Prostate gland (tissue), 2 donors: Measurements from ENCODE around the gene TNNC2. TPM values are rescaled to one million over a fixed set of nuclear protein-coding genes. Genes with fewer than 3 reads are reported as not detected.

ENCODE experiments used
- DNase-seq: peaks from one replicate; pipeline ENCODE4 v3.0.0-alpha.2; 2019; ENCODE audit warnings: low spot score
- H3K27ac ChIP-seq, 2 donors: fragments of 200-600 bp; sonication (generic); 2 replicates each; pipeline ENCODE4 v1.5.1; 2017 to 2019
- H3K27me3 ChIP-seq: fragments of 200-600 bp; sonication (generic); replicated peaks from 2 replicates; pipeline ENCODE4 v1.5.1; 2019; ENCODE audit not compliant: insufficient read depth
- H3K36me3 ChIP-seq, 2 donors: fragments of 200-600 bp; sonication (generic); 1 replicate in 1 of 2; 2 replicates in 1 of 2; pipeline versions ENCODE4 v1.5.1 to v1.8.1; 2017 to 2019
- H3K4me1 ChIP-seq: fragments of 200-600 bp; sonication (generic); replicated peaks from 2 replicates; pipeline ENCODE4 v1.5.1; 2019
- H3K4me3 ChIP-seq, 2 donors: fragments of 200-600 bp; sonication (generic); 2 replicates each; pipeline ENCODE4 v1.5.1; 2017 to 2019
- H3K9me3 ChIP-seq: fragments of 200-600 bp; sonication (generic); 2 replicates; pipeline ENCODE4 v1.5.1; 2017
- POLR2A ChIP-seq: fragments of 450-650 bp; IDR thresholded peaks from one replicate; pipeline ENCODE4 v1.6.1; 2016; ENCODE audit warnings: antibody characterized with exemption, mild to moderate bottlenecking
- POLR2AphosphoS5 ChIP-seq: sonication (generic); formaldehyde crosslinking; IDR thresholded peaks from one replicate; pipeline ENCODE4 v1.6.1; 2017; ENCODE audit warnings: antibody characterized with exemption
- WGBS: methylation state at CpG from one replicate; pipeline ENCODE4 v1.1.5; 2018; 5-methylcytosine and 5-hydroxymethylcytosine counted together
- intact Hi-C: fragments of 100-400 bp; cut with DNase I; formaldehyde crosslinking; loops from one replicate; pipeline ENCODE4 v1.14.2; 2022
- total RNA-seq, 2 donors: library from RNA; depleted of rRNA; stranded (reverse); fragments of >200 nt; gene quantifications; one replicate each; pipeline ENCODE4 v1.1.0, GENCODE V29; 2016
- TF ChIP-seq, protein P1 (sequence below), 4 experiments: fragments of 200-600 bp in 2 of 4; fragments of 450-650 bp in 2 of 4; sonication (generic) in 2 of 4; IDR thresholded peaks; 1 replicate in 3 of 4; 2 replicates in 1 of 4; pipeline ENCODE4 v1.5.1; 2016 to 2019; ENCODE audit warnings: antibody characterized with exemption in 4 of 4, mild to moderate bottlenecking in 2 of 4, moderate library complexity in 2 of 4

The TNNC2 gene
- total RNA-seq, 2 donors from 2014 or later: 2.1 to 3.0 TPM

- H3K27ac ChIP-seq: peak overlapping the region in 1 of 2 donors; percentile 1
Observed at GRCh38 chr20:45835825-45836224, 8.7 kb upstream of the TNNC2 start.

GRCh38 chr20:45835329-45835765, 8.2 kb upstream of the TNNC2 start:
- Histone ChIP-seq H3K27ac (peak overlapping the region in 1 of 2 donors; percentile 1), H3K4me1 (peaks cover 8% of the 10 kb centered on the region), H3K36me3 (no peaks in the 10 kb centered on the region), H3K27me3 (no peaks in the 10 kb centered on the region), H3K9me3 (no peaks in the 10 kb centered on the region), H3K4me3 (no peak overlapping the region)
- intact Hi-C loops: no loop called here
- no peak for DNase-seq
- TF ChIP-seq POLR2AphosphoS5: no peak
- 65% methylated on average over 3 of the region's 3 CpGs for WGBS

More at GRCh38 chr20:45835825-45836224, 8.7 kb upstream of the TNNC2 start:
- peaks cover 8% of the 10 kb centered on the region for H3K4me1 ChIP-seq
- H3K27me3 ChIP-seq: no peaks in the 10 kb centered on the region
- intact Hi-C loops: no loop called here
- no peaks in the 10 kb centered on the region for H3K36me3 ChIP-seq
- WGBS: 81% methylated on average over 5 of the region's 5 CpGs
- DNase-seq: no peak
- no peak for TF ChIP-seq POLR2A
- TF ChIP-seq, protein P1, sequence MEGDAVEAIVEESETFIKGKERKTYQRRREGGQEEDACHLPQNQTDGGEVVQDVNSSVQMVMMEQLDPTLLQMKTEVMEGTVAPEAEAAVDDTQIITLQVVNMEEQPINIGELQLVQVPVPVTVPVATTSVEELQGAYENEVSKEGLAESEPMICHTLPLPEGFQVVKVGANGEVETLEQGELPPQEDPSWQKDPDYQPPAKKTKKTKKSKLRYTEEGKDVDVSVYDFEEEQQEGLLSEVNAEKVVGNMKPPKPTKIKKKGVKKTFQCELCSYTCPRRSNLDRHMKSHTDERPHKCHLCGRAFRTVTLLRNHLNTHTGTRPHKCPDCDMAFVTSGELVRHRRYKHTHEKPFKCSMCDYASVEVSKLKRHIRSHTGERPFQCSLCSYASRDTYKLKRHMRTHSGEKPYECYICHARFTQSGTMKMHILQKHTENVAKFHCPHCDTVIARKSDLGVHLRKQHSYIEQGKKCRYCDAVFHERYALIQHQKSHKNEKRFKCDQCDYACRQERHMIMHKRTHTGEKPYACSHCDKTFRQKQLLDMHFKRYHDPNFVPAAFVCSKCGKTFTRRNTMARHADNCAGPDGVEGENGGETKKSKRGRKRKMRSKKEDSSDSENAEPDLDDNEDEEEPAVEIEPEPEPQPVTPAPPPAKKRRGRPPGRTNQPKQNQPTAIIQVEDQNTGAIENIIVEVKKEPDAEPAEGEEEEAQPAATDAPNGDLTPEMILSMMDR (IDR thresholded peaks at IDR 0.05): no peak
- no peak for TF ChIP-seq POLR2AphosphoS5
- H3K9me3 ChIP-seq: no peaks in the 10 kb centered on the region
- no peak overlapping the region for H3K4me3 ChIP-seq

- 66% methylated on average over 14 of the region's 14 CpGs for WGBS
- Histone ChIP-seq H3K4me1 (peaks cover 8% of the 10 kb centered on the region), H3K36me3 (no peaks in the 10 kb centered on the region), H3K27me3 (no peaks in the 10 kb centered on the region), H3K27ac (peak overlapping the region; percentile 90), H3K4me3 (peak overlapping the region; percentile 55 to 66), H3K9me3 (no peaks in the 10 kb centered on the region)
- intact Hi-C loops: loop anchor here (5.0 kb wide), 1 partner anchor 103 kb away; no protein-coding TSS in a partner anchor
- TF ChIP-seq, protein P1 (IDR thresholded peaks at IDR 0.05): no peak
- TF ChIP-seq POLR2AphosphoS5 (no peak), POLR2A (no peak)
- no peak for DNase-seq
Observed at GRCh38 chr20:45834797-45835161, 7.7 kb upstream of the TNNC2 start.

GRCh38 chr20:45833883-45834796, 7.0 kb upstream of the TNNC2 start:
- H3K27me3 ChIP-seq: no peaks in the 10 kb centered on the region
- peaks cover 8% of the 10 kb centered on the region for H3K4me1 ChIP-seq
- no peaks in the 10 kb centered on the region for H3K9me3 ChIP-seq
- WGBS: 5% methylated on average over 45 of the region's 71 CpGs
- H3K36me3 ChIP-seq: no peaks in the 10 kb centered on the region
- TF ChIP-seq POLR2A (no peak), POLR2AphosphoS5 (peak; percentile 12)
- TF ChIP-seq, protein P1 (IDR thresholded peaks at IDR 0.05): no peak
- H3K27ac ChIP-seq: peak overlapping the region; percentile 90
- H3K4me3 ChIP-seq: peak overlapping the region; percentile 55 to 66
- intact Hi-C loops: loop anchor here (5.0 kb wide), 1 partner anchor 103 kb away; no protein-coding TSS in a partner anchor
- peak; percentile 73 for DNase-seq

DNA sequence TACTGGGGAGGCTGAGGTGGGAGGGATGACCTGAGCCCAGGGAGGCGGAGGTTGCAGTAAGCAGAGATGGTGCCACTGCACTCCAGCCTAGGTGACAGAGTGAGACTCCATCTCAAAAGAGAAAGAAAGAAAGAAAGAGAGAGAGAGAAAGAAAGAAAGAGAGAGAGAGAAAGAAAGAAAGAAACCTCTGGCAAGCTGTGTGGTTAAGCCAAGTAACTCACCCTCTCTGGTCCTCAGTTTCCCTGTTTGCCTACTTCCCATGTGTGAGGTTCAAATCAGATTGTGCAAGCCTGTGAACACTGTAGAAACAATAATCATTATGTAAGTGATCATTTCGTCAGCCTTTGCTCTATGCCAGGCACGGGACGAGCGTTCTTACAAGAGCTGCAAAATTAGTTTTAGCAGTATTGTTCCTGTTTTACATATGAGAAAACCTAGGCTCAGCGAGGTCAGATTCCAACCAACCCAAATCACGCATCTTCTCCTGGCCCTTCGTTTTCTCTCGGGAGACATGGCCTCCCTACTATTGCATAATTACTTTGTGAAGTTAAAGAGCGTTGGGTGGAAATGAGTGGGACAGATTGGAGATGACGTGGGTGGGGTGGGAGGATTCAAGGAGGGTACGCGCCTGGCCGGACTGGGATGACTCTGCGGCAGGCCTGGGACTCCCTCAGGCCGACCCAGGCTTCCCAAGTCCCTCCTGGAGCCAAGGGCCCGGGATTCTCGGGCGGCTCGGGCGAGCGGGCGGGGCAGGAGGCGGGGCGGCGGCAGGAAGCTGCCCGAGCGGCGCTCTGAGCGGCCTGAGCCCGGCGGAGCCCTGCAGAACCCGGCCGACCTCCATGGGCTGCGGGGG, 6.1 kb upstream of the TNNC2 start, which contains the start of gene SNX21:
SNX21 (plus strand) TSS at position 770 of the 853 bp plus-strand sequence. CDS start 121 bp downstream, outside the sequence.
- TF ChIP-seq, protein P1 (IDR thresholded peaks at IDR 0.05): no peak
- peak; percentile 24 for TF ChIP-seq POLR2AphosphoS5
- Histone ChIP-seq H3K9me3 (no peaks in the 10 kb centered on the region), H3K36me3 (no peaks in the 10 kb centered on the region), H3K27ac (peak within 1 kb of the TSS; percentile 90), H3K27me3 (no peaks in the 10 kb centered on the region), H3K4me1 (peaks cover 8% of the 10 kb centered on the region), H3K4me3 (peak within 1 kb of the TSS; percentile 55 to 66)
- WGBS: 3% methylated on average over 35 of the region's 35 CpGs
- DNase-seq: peak; percentile 49
- intact Hi-C loops: loop anchor here (5.0 kb wide), 1 partner anchor 104 kb away; no protein-coding TSS in a partner anchor
